Measurements from ENCODE around the gene CTAGE1.
A peak's percentile ranks its signal among the peaks of the same experiment; 100 is the strongest.
"Not testable (repeated sequence)": the region's sequence is repeated elsewhere in the genome, so short reads cannot be mapped to it uniquely, and the experiment has no call there.

The CTAGE1 gene

DNA sequence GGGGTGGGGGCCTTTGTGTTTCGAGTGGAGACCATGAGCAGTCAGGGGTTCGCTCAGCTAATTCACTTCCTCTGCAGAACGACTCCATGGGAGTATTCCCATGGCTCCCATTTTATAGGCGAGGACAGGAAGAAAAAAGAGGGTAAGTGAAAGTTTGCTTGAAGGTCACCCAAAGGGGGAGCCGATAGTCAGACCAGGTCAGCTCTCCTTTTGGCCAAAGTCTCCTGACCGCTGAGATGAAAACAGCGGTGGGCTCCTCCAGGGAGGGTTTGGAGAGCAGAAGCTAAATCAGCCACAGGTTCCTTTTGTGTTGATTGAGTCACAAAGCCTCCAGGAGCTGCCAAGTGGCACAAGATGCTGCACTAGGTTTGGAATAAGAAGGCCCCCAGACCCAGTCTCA is 34.1 kb upstream of the CTAGE1 start:
- Histone ChIP-seq H2BK120ac (ENCODE audit: low read depth, low read length) (no peak overlapping the region), H4K8ac (ENCODE audit: low read depth, low read length) (no peak overlapping the region), H3K79me1 (ENCODE audit: low read length) (no peaks in the 10 kb centered on the region), H4K5ac (ENCODE audit: low read length) (no peak overlapping the region), H3K4me1 (ENCODE audit: control insufficient read depth, low read depth, low read length) (peaks cover 9% of the 10 kb centered on the region), H3K56ac (ENCODE audit: low read length) (peak overlapping the region; percentile 45), H3K4me2 (ENCODE audit: low read length) (no peak overlapping the region), H2AK5ac (ENCODE audit: low read length) (no peak overlapping the region), H2BK15ac (replicated peaks; ENCODE audit: low read depth) (no peak overlapping the region), H3K4ac (ENCODE audit: low read depth, low read length) (no peak overlapping the region), H3K23ac (ENCODE audit: low read length) (no peak overlapping the region), H3K27me3 (ENCODE audit: insufficient read depth, low read length, poor library complexity) (no peaks in the 10 kb centered on the region), H3K18ac (ENCODE audit: low read length) (no peak overlapping the region), H3K27ac (ENCODE audit: low read depth, low read length) (no peak overlapping the region), H3K4me3 (ENCODE audit: low read length) (no peak overlapping the region), H3K9ac (ENCODE audit: low read length) (no peak overlapping the region), H3K36me3 (ENCODE audit: control insufficient read depth, insufficient read depth, low read length) (no peaks in the 10 kb centered on the region), H3K79me2 (ENCODE audit: control insufficient read depth, insufficient read depth, low read length) (no peaks in the 10 kb centered on the region), H2BK5ac (ENCODE audit: low read length) (no peak overlapping the region)
- no CpG with 5 or more reads among the region's 7 CpGs for WGBS (ENCODE audit: extremely low coverage, insufficient coverage, low lambda C conversion rate)
- peak; percentile 79 for DNase-seq

DNA sequence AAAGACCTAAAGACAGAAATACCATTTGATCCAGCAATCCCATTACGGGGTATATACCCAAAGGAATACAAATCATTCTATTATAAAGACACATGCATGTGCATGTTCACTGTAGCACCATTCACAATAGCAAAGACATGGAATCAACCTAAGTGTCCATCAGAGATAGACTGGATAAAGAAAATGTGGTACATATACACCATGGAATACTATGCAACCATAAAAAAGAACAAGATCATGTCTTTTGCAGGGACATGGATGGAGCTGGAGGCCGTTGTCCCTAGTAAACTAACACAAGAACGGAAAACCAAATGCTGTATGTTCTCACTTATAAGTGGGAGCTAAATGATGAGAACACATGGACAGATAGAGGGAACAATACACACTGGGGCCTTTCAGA is 33.1 kb upstream of the CTAGE1 start:
- not testable (repeated sequence) for H3K27ac ChIP-seq (ENCODE audit: low read depth, low read length); H3K56ac ChIP-seq (ENCODE audit: low read length); H4K5ac ChIP-seq (ENCODE audit: low read length); H3K4me3 ChIP-seq (ENCODE audit: low read length); H3K79me1 ChIP-seq (ENCODE audit: low read length); H2BK15ac ChIP-seq (replicated peaks; ENCODE audit: low read depth); H3K4me2 ChIP-seq (ENCODE audit: low read length); H3K23ac ChIP-seq (ENCODE audit: low read length); H3K79me2 ChIP-seq (ENCODE audit: control insufficient read depth, insufficient read depth, low read length); DNase-seq; H2BK5ac ChIP-seq (ENCODE audit: low read length); H3K36me3 ChIP-seq (ENCODE audit: control insufficient read depth, insufficient read depth, low read length); H3K18ac ChIP-seq (ENCODE audit: low read length); H3K4me1 ChIP-seq (ENCODE audit: control insufficient read depth, low read depth, low read length); H4K8ac ChIP-seq (ENCODE audit: low read depth, low read length); H3K9ac ChIP-seq (ENCODE audit: low read length); H2AK5ac ChIP-seq (ENCODE audit: low read length); H3K27me3 ChIP-seq (ENCODE audit: insufficient read depth, low read length, poor library complexity); H3K4ac ChIP-seq (ENCODE audit: low read depth, low read length); H2BK120ac ChIP-seq (ENCODE audit: low read depth, low read length)
- WGBS (ENCODE audit: extremely low coverage, insufficient coverage, low lambda C conversion rate) = no CpG with 5 or more reads among the region's 3 CpGs

DNA sequence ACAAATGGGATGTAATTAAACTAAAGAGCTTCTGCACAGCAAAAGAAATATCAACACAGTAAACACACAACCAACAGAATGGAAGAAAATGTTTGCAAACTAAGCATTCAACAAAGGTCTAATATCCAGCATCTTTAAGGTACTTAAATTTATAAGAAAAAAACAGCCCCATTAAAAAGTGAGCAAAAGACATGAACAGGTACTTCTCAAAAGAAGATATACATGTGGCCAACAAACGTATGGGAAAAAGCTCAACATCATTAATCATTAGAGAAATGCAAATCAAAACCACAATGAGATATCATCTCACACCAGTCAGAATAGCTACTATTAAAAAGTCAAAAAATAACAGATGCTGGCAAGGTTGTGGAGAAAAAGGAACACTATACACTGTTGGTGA is 32.6 kb upstream of the CTAGE1 start:
- not testable (repeated sequence) for H3K27ac ChIP-seq (ENCODE audit: low read depth, low read length); H3K4me2 ChIP-seq (ENCODE audit: low read length); H3K27me3 ChIP-seq (ENCODE audit: insufficient read depth, low read length, poor library complexity); H2AK5ac ChIP-seq (ENCODE audit: low read length); H2BK120ac ChIP-seq (ENCODE audit: low read depth, low read length); H4K8ac ChIP-seq (ENCODE audit: low read depth, low read length); H2BK15ac ChIP-seq (replicated peaks; ENCODE audit: low read depth); H3K9ac ChIP-seq (ENCODE audit: low read length); H3K79me1 ChIP-seq (ENCODE audit: low read length); H3K79me2 ChIP-seq (ENCODE audit: control insufficient read depth, insufficient read depth, low read length); H3K56ac ChIP-seq (ENCODE audit: low read length); H3K4ac ChIP-seq (ENCODE audit: low read depth, low read length); H3K36me3 ChIP-seq (ENCODE audit: control insufficient read depth, insufficient read depth, low read length); H3K4me3 ChIP-seq (ENCODE audit: low read length); H2BK5ac ChIP-seq (ENCODE audit: low read length); H3K23ac ChIP-seq (ENCODE audit: low read length); H4K5ac ChIP-seq (ENCODE audit: low read length); DNase-seq; H3K18ac ChIP-seq (ENCODE audit: low read length); H3K4me1 ChIP-seq (ENCODE audit: control insufficient read depth, low read depth, low read length)
- WGBS (ENCODE audit: extremely low coverage, insufficient coverage, low lambda C conversion rate) = no CpG with 5 or more reads among the region's 1 CpG

DNA sequence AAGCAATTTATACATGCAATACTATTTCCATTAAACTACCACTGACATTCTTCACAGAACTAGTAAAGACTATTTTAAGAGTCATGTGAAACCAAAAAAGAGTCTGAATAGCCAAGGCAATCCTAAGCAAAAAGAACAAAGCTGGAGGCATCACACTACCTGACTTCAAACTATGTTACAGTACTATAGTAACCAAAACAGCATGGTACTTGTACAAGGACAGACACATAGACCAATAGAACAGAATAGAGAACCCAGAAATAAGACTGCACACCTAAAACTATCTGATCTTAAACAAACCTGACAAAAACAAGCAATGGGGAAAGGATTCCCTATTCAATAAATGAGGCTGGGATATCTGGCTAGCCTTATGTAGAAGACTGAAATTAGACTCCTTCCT is 32.0 kb upstream of the CTAGE1 start:
- H3K4me3 ChIP-seq (ENCODE audit: low read length); H3K56ac ChIP-seq (ENCODE audit: low read length); H3K4ac ChIP-seq (ENCODE audit: low read depth, low read length); H2AK5ac ChIP-seq (ENCODE audit: low read length); H3K9ac ChIP-seq (ENCODE audit: low read length); H3K27ac ChIP-seq (ENCODE audit: low read depth, low read length); H3K18ac ChIP-seq (ENCODE audit: low read length); H2BK120ac ChIP-seq (ENCODE audit: low read depth, low read length); H4K8ac ChIP-seq (ENCODE audit: low read depth, low read length); H3K27me3 ChIP-seq (ENCODE audit: insufficient read depth, low read length, poor library complexity); H3K4me2 ChIP-seq (ENCODE audit: low read length); H2BK5ac ChIP-seq (ENCODE audit: low read length); H3K4me1 ChIP-seq (ENCODE audit: control insufficient read depth, low read depth, low read length); H3K36me3 ChIP-seq (ENCODE audit: control insufficient read depth, insufficient read depth, low read length); H3K79me2 ChIP-seq (ENCODE audit: control insufficient read depth, insufficient read depth, low read length); H4K5ac ChIP-seq (ENCODE audit: low read length); DNase-seq; H3K23ac ChIP-seq (ENCODE audit: low read length); H2BK15ac ChIP-seq (replicated peaks; ENCODE audit: low read depth); H3K79me1 ChIP-seq (ENCODE audit: low read length): not testable (repeated sequence)

DNA sequence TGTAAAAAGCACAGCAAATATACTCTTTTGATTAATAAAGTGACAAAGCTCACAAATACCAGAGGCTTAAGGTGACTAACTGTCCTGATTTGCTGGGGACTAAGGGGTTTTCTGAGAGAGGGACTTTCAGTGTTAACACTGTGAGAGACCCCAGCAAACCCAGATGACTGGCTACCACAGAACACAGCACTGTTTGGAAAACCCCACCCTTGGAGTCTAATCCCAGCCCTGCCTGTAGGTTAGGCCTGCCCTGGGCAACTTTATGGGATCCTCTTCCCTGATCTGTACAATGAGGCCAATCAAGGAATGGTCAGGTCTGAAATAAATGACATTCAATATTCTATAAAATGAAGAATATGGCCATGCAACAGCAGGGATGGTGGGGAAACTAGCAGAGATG is 30.5 kb upstream of the CTAGE1 start:
- Histone ChIP-seq H3K79me1 (ENCODE audit: low read length) (no peaks in the 10 kb centered on the region), H2BK15ac (replicated peaks; ENCODE audit: low read depth) (no peak overlapping the region), H3K79me2 (ENCODE audit: control insufficient read depth, insufficient read depth, low read length) (no peaks in the 10 kb centered on the region), H3K56ac (ENCODE audit: low read length) (no peak overlapping the region), H4K5ac (ENCODE audit: low read length) (no peak overlapping the region), H3K9ac (ENCODE audit: low read length) (no peak overlapping the region), H3K4ac (ENCODE audit: low read depth, low read length) (no peak overlapping the region), H2AK5ac (ENCODE audit: low read length) (no peak overlapping the region), H3K4me3 (ENCODE audit: low read length) (no peak overlapping the region), H4K8ac (ENCODE audit: low read depth, low read length) (no peak overlapping the region), H3K18ac (ENCODE audit: low read length) (no peak overlapping the region), H3K27ac (ENCODE audit: low read depth, low read length) (no peak overlapping the region), H3K36me3 (ENCODE audit: control insufficient read depth, insufficient read depth, low read length) (no peaks in the 10 kb centered on the region), H2BK5ac (ENCODE audit: low read length) (no peak overlapping the region), H3K23ac (ENCODE audit: low read length) (no peak overlapping the region), H3K4me2 (ENCODE audit: low read length) (no peak overlapping the region), H2BK120ac (ENCODE audit: low read depth, low read length) (no peak overlapping the region), H3K4me1 (ENCODE audit: control insufficient read depth, low read depth, low read length) (peaks cover 3% of the 10 kb centered on the region), H3K27me3 (ENCODE audit: insufficient read depth, low read length, poor library complexity) (no peaks in the 10 kb centered on the region)
- no peak for DNase-seq

DNA sequence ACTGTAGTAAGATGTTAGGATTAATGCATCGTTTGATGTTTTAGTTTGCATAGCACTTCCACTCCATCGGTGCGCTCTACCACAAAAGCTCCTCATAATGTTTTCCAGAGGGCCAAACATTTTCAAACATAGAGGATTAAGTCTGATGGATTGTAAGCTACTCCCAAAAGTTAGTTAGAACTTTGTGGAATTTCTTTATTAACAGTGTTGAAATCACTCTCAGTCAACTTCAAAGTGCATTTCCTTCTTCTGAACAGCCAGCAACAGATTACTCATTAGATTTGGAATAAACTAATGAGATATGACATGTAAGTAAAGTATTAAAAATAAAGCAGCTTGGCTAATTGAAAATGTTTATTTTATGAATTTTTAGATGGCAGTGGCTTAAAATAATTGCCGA is 30.1 kb upstream of the CTAGE1 start:
- no CpG with 5 or more reads among the region's 4 CpGs for WGBS (ENCODE audit: extremely low coverage, insufficient coverage, low lambda C conversion rate)
- Histone ChIP-seq H3K56ac (ENCODE audit: low read length) (no peak overlapping the region), H3K4me2 (ENCODE audit: low read length) (no peak overlapping the region), H3K27ac (ENCODE audit: low read depth, low read length) (no peak overlapping the region), H3K4me3 (ENCODE audit: low read length) (no peak overlapping the region), H2BK15ac (replicated peaks; ENCODE audit: low read depth) (no peak overlapping the region), H3K18ac (ENCODE audit: low read length) (no peak overlapping the region), H3K4ac (ENCODE audit: low read depth, low read length) (no peak overlapping the region), H4K8ac (ENCODE audit: low read depth, low read length) (no peak overlapping the region), H3K4me1 (ENCODE audit: control insufficient read depth, low read depth, low read length) (peaks cover 3% of the 10 kb centered on the region), H4K5ac (ENCODE audit: low read length) (no peak overlapping the region), H3K23ac (ENCODE audit: low read length) (no peak overlapping the region), H2AK5ac (ENCODE audit: low read length) (no peak overlapping the region), H3K36me3 (ENCODE audit: control insufficient read depth, insufficient read depth, low read length) (no peaks in the 10 kb centered on the region), H3K79me2 (ENCODE audit: control insufficient read depth, insufficient read depth, low read length) (no peaks in the 10 kb centered on the region), H3K9ac (ENCODE audit: low read length) (no peak overlapping the region), H2BK5ac (ENCODE audit: low read length) (no peak overlapping the region), H2BK120ac (ENCODE audit: low read depth, low read length) (no peak overlapping the region), H3K79me1 (ENCODE audit: low read length) (no peaks in the 10 kb centered on the region), H3K27me3 (ENCODE audit: insufficient read depth, low read length, poor library complexity) (no peaks in the 10 kb centered on the region)
- no peak for DNase-seq

All from mesendoderm (in vitro differentiated cells).